ENCODE data around the gene CCT7. TPM values are rescaled to one million over a fixed set of nuclear protein-coding genes. Genes with fewer than 3 reads are reported as not detected.
"Not testable (repeated sequence)": the region's sequence is repeated elsewhere in the genome, so short reads cannot be mapped to it uniquely, and the experiment has no call there.

Gene CCT7
- total RNA-seq, 3 donors from 2014 or later (not counting 1 experiment from before 2014, with no cell fraction given) = 82.3 to 114 (median 112) TPM

DNA sequence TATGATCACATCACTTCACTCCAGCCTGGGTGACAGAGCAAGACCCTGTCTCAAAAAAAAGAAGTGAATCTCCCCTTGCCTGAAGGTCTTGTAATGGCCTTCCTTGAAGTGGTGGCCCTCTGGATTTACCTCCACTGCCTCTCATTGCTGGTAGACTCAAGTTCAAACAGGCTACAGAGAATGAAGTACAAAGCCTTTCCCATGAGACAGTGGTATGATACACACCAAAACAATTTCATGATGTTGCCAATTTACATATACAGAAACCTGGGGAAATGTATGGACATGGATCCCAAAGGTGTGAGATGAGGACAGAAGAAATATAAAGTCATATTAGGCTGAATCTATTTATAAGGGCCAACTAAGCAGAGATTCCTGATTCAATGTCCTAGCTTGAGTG, 36.5 kb upstream of the CCT7 start:
- no peak for ATAC-seq
- Mint-ChIP-seq H3K9me3 (no peaks in the 10 kb centered on the region), H3K27me3 (ENCODE audit: low read depth in 2 of 2) (peaks cover 20 to 39% of the 10 kb centered on the region in 2 donors), H3K4me3 (no peak overlapping the region), H3K36me3 (no peaks in the 10 kb centered on the region), H3K4me1 (no peaks in the 10 kb centered on the region), H3K27ac (no peak overlapping the region)
- intact Hi-C loops (cut with micrococcal nuclease) = no loop called here
- Histone ChIP-seq H3K9me3 (ENCODE audit: control insufficient read depth, insufficient read depth, low read length) (no peaks in the 10 kb centered on the region), H3K4me3 (ENCODE audit: low read length) (no peak overlapping the region), H3K27ac (ENCODE audit: low read length) (no peak overlapping the region), H3K4me1 (ENCODE audit: control insufficient read depth, insufficient read depth, low read length) (peaks cover 6% of the 10 kb centered on the region), H3K27me3 (ENCODE audit: control insufficient read depth, insufficient read depth, low read length) (peaks cover 9% of the 10 kb centered on the region), H3K36me3 (ENCODE audit: control insufficient read depth, insufficient read depth, low read length) (no peaks in the 10 kb centered on the region)
- no peak for DNase-seq
- TF ChIP-seq, protein P1, sequence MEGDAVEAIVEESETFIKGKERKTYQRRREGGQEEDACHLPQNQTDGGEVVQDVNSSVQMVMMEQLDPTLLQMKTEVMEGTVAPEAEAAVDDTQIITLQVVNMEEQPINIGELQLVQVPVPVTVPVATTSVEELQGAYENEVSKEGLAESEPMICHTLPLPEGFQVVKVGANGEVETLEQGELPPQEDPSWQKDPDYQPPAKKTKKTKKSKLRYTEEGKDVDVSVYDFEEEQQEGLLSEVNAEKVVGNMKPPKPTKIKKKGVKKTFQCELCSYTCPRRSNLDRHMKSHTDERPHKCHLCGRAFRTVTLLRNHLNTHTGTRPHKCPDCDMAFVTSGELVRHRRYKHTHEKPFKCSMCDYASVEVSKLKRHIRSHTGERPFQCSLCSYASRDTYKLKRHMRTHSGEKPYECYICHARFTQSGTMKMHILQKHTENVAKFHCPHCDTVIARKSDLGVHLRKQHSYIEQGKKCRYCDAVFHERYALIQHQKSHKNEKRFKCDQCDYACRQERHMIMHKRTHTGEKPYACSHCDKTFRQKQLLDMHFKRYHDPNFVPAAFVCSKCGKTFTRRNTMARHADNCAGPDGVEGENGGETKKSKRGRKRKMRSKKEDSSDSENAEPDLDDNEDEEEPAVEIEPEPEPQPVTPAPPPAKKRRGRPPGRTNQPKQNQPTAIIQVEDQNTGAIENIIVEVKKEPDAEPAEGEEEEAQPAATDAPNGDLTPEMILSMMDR (IDR thresholded peaks at IDR 0.05) = no peak

DNA sequence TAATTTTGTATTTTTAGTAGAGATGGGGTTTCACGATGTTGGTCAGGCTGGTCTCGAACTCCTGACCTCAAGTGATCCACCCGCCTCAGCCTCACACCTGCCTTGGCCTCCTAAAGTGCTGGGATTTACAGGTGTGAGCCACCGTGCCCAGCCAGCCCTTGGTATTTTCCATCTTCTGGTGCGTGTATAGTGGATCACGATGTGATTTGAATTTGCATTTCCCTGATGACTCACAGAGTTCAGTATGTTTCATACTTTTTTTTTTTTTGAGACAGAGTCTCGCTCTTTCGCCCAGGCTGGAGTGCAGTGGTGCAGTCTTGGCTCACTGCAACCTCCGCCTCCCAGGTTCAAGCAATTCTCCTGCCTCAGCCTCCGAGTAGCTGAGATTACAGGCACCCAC, 33.8 kb upstream of the CCT7 start:
- H3K27ac ChIP-seq (ENCODE audit: low read length); H3K4me3 ChIP-seq (ENCODE audit: low read length); H3K4me3 Mint-ChIP-seq; H3K36me3 Mint-ChIP-seq; ATAC-seq; H3K9me3 Mint-ChIP-seq; H3K4me1 Mint-ChIP-seq; H3K36me3 ChIP-seq (ENCODE audit: control insufficient read depth, insufficient read depth, low read length); DNase-seq; H3K9me3 ChIP-seq (ENCODE audit: control insufficient read depth, insufficient read depth, low read length); H3K27ac Mint-ChIP-seq; intact Hi-C loops (cut with micrococcal nuclease): not testable (repeated sequence)
- Histone ChIP-seq H3K27me3 (ENCODE audit: control insufficient read depth, insufficient read depth, low read length) (peaks cover 20% of the 10 kb centered on the region), H3K4me1 (ENCODE audit: control insufficient read depth, insufficient read depth, low read length) (peaks cover 12% of the 10 kb centered on the region)
- peaks cover 33 to 54% of the 10 kb centered on the region in 2 donors for H3K27me3 Mint-ChIP-seq (ENCODE audit: low read depth in 2 of 2)
- 76% methylated on average over 8 of the region's 10 CpGs for WGBS (ENCODE audit: insufficient coverage)

DNA sequence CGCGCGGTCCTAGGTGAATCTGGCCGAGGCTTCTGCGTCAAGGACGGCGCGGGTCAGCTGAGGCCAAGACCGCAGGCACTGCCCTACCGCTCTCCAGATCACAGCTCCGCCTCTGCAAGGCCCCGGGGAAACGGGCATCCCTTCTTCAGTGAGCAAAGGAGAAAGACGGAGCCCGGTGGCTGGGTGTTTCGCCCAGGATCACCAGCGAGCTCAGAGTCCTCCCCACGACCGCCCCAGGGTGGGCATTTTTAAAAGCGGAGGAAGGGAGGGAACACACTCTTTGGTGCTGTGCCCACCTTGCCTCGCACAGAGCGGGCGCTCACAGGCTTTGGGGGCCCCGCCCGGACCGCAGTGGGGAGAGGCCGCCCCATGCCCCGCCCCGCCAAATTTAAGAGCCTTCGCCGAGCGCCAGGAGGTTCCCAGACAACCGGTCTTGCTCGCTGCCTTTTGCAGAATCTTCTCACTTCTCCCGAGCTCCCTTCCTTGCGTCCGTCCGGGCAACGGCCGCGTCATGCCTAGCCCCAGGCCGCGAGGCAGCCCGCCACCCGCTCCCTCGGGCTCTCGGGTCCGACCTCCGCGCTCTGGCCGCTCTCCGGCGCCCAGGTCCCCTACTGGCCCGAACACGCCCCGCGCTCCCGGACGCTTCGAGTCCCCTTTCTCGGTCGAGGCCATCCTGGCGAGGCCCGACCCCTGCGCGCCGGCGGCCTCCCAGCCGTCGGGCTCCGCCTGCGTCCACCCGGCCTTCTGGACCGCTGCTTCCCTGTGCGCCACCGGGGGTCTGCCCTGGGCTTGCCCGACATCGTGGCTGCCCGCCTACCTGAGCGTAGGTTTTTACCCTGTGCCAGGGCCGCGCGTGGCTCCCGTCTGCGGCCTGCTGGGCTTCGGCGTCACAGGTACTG, 31.7 kb upstream of the CCT7 start, which contains the start of gene NOTO:
Gene NOTO, plus strand, starts transcription at position 419 of the 899 bp plus-strand sequence. Its CDS starts 93 bp downstream, at position 512.
- 4% methylated on average over 87 of the region's 87 CpGs for WGBS (ENCODE audit: insufficient coverage)
- Mint-ChIP-seq H3K4me1 (no peaks in the 10 kb centered on the region), H3K9me3 (no peaks in the 10 kb centered on the region), H3K4me3 (peak within 1 kb of the TSS; percentile 65), H3K27me3 (ENCODE audit: low read depth in 2 of 2) (peaks cover 30 to 57% of the 10 kb centered on the region in 2 donors), H3K36me3 (no peaks in the 10 kb centered on the region), H3K27ac (no peak within 1 kb of the TSS)
- Histone ChIP-seq H3K9me3 (ENCODE audit: control insufficient read depth, insufficient read depth, low read length) (no peaks in the 10 kb centered on the region), H3K4me3 (ENCODE audit: low read length) (no peak within 1 kb of the TSS), H3K27ac (ENCODE audit: low read length) (no peak within 1 kb of the TSS), H3K4me1 (ENCODE audit: control insufficient read depth, insufficient read depth, low read length) (peaks cover 12% of the 10 kb centered on the region), H3K36me3 (ENCODE audit: control insufficient read depth, insufficient read depth, low read length) (no peaks in the 10 kb centered on the region), H3K27me3 (ENCODE audit: control insufficient read depth, insufficient read depth, low read length) (peaks cover 22% of the 10 kb centered on the region)
- intact Hi-C loops (cut with micrococcal nuclease) = no loop called here
- peak in 1 of 3 donors; percentile 52 for ATAC-seq
- DNase-seq = peak in 1 of 2 donors; percentile 17
- TF ChIP-seq, protein P1 (IDR thresholded peaks at IDR 0.05) = no peak

DNA sequence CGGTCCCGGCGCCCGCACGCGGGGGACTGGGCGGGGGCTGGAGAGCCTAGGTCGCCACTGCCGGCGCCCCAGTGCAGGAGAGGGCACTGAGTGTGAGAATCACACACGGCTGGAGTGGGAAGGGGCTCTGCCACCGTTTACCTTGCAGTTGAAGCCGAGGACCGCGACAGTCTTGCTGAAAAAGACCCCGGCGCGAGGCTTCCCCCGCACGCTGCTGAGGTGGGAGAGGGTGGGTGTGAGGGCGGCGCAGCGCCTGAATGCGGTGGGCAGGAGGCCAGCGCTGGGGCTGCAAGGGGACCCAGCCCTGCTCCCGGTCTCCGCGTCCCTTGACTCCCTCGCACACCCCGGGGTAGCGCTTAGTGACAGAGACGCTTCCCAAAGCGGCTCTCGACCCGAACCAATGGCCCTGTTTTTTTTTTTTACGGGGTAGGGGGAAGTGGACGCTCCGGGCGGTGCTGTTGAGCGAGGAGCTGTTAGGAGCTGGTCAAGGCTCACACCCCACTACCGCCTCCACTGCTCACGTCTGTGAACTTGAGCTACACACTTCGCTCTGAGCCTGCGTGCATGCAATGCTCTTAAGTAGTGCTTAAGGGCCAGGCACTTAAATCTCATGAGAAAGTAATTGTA, 30.9 kb upstream of the CCT7 start:
- Mint-ChIP-seq H3K9me3 (no peaks in the 10 kb centered on the region), H3K4me1 (no peaks in the 10 kb centered on the region), H3K27me3 (ENCODE audit: low read depth in 2 of 2) (peaks cover 30 to 57% of the 10 kb centered on the region in 2 donors), H3K4me3 (peak overlapping the region; percentile 13), H3K36me3 (no peaks in the 10 kb centered on the region), H3K27ac (no peak overlapping the region)
- WGBS (ENCODE audit: insufficient coverage) = 4% methylated on average over 44 of the region's 44 CpGs
- H3K9me3 ChIP-seq (ENCODE audit: control insufficient read depth, insufficient read depth, low read length) = no peaks in the 10 kb centered on the region
- no peak overlapping the region for H3K27ac ChIP-seq (ENCODE audit: low read length)
- no peak for ATAC-seq
- no peak for DNase-seq
- TF ChIP-seq, protein P1 (IDR thresholded peaks at IDR 0.05) = no peak
- peaks cover 22% of the 10 kb centered on the region for H3K27me3 ChIP-seq (ENCODE audit: control insufficient read depth, insufficient read depth, low read length)
- no peaks in the 10 kb centered on the region for H3K36me3 ChIP-seq (ENCODE audit: control insufficient read depth, insufficient read depth, low read length)
- intact Hi-C loops (cut with micrococcal nuclease) = no loop called here
- H3K4me1 ChIP-seq (ENCODE audit: control insufficient read depth, insufficient read depth, low read length) = peaks cover 12% of the 10 kb centered on the region
- no peak overlapping the region for H3K4me3 ChIP-seq (ENCODE audit: low read length)

Measured in natural killer cell (primary cell).